MM.1S (cell line): ENCODE data around the gene EPHA2.
A peak's percentile ranks its signal among the peaks of the same experiment; 100 is the strongest.

Experiments
- DNase-seq: peaks from one replicate; pipeline ENCODE4 v3.0.0-alpha.2; 2015
- H2AFZ ChIP-seq: fragments of 300-600 bp; sonication (generic); 2 replicates; pipeline ENCODE4 v1.6.0; 2016; ENCODE audit warnings: antibody characterized with exemption, low read length
- H3F3A ChIP-seq: fragments of 300-600 bp; sonication (generic); 2 replicates; pipeline ENCODE4 v1.6.1; 2016; ENCODE audit warnings: mild to moderate bottlenecking, antibody characterized with exemption, low read length, moderate library complexity, mixed read lengths; ENCODE audit not compliant: insufficient read depth
- H3K27ac ChIP-seq: fragments of 300-600 bp; sonication (generic); 2 replicates; pipeline ENCODE4 v1.5.1; 2016; ENCODE audit warnings: mild to moderate bottlenecking, low read length
- H3K27me3 ChIP-seq: fragments of 300-600 bp; sonication (generic); replicated peaks from 2 replicates; pipeline ENCODE4 v1.6.0; 2016; ENCODE audit warnings: low read length; ENCODE audit not compliant: insufficient read depth
- H3K36me3 ChIP-seq: fragments of 300-600 bp; sonication (generic); replicated peaks from 2 replicates; pipeline ENCODE4 v1.6.1; 2016; ENCODE audit warnings: mild to moderate bottlenecking, low read length, mixed read lengths; ENCODE audit not compliant: insufficient read depth
- H3K4me1 ChIP-seq: fragments of 300-600 bp; sonication (generic); 2 replicates; pipeline ENCODE4 v1.6.1; 2016; ENCODE audit warnings: low read length, mixed read lengths
- H3K4me2 ChIP-seq: fragments of 300-600 bp; sonication (generic); 2 replicates; pipeline ENCODE4 v1.6.0; 2016; ENCODE audit warnings: low read depth, low read length
- H3K4me3 ChIP-seq: fragments of 300-600 bp; sonication (generic); 2 replicates; pipeline ENCODE4 v1.5.1; 2016; ENCODE audit warnings: low read length, mixed read lengths
- H3K79me2 ChIP-seq: fragments of 300-600 bp; sonication (generic); 2 replicates; pipeline ENCODE4 v1.6.1; 2016; ENCODE audit warnings: mixed run types, low read length, mixed read lengths
- H3K9ac ChIP-seq: fragments of 300-600 bp; sonication (generic); 2 replicates; pipeline ENCODE4 v1.6.1; 2016; ENCODE audit warnings: low read length, mixed read lengths
- H3K9me2 ChIP-seq: fragments of 300-600 bp; sonication (generic); replicated peaks from 2 replicates; pipeline ENCODE4 v1.6.1; 2016; ENCODE audit warnings: mild to moderate bottlenecking, low read length, mixed read lengths; ENCODE audit not compliant: insufficient read depth
- H3K9me3 ChIP-seq: fragments of 300-600 bp; sonication (generic); replicated peaks from 2 replicates; pipeline ENCODE4 v1.6.1; 2016; ENCODE audit warnings: mild to moderate bottlenecking, low read length, mixed read lengths; ENCODE audit not compliant: insufficient read depth
- H4K20me1 ChIP-seq: fragments of 300-600 bp; sonication (generic); 2 replicates; pipeline ENCODE4 v1.6.1; 2016; ENCODE audit warnings: mild to moderate bottlenecking, low read length, moderate library complexity, mixed read lengths; ENCODE audit not compliant: insufficient read depth
- CTCF ChIP-seq: fragments of 300-600 bp; sonication (generic); IDR thresholded peaks from 2 replicates; pipeline ENCODE4 v1.5.1; 2016; ENCODE audit warnings: antibody characterized with exemption, low read length, mixed read lengths
- EZH2 ChIP-seq: fragments of 300-600 bp; sonication (generic); optimal IDR thresholded peaks from 2 replicates; pipeline ENCODE3; 2017; ENCODE audit warnings: low read depth, mild to moderate bottlenecking, antibody characterized with exemption, low read length, mixed read lengths
- EZH2phosphoT487 ChIP-seq: fragments of 300-600 bp; sonication (generic); IDR thresholded peaks from 2 replicates; pipeline ENCODE4 v1.6.1; 2018; ENCODE audit warnings: antibody characterized with exemption, low read length

Gene EPHA2

GRCh38 chr1:16148329-16149092, 7.4 kb downstream of the EPHA2 start:
- Histone ChIP-seq H3K9me3 (no peaks in the 10 kb centered on the region), H3K27me3 (peaks cover 89% of the 10 kb centered on the region), H3K79me2 (no peaks in the 10 kb centered on the region), H2AFZ (no peak overlapping the region), H3K27ac (no peak overlapping the region), H3K4me3 (no peak overlapping the region), H4K20me1 (no peaks in the 10 kb centered on the region), H3K9me2 (no peaks in the 10 kb centered on the region), H3K36me3 (no peaks in the 10 kb centered on the region), H3K4me2 (no peak overlapping the region), H3K4me1 (no peaks in the 10 kb centered on the region), H3F3A (no peaks in the 10 kb centered on the region), H3K9ac (no peak overlapping the region)
- no peak for DNase-seq
- TF ChIP-seq EZH2 (no peak), CTCF (no peak), EZH2phosphoT487 (no peak)

GRCh38 chr1:16147156-16147926, 8.5 kb downstream of the EPHA2 start:
- H3K9me2 ChIP-seq = no peaks in the 10 kb centered on the region
- TF ChIP-seq EZH2phosphoT487 (no peak), EZH2 (no peak), CTCF (no peak)
- H3K9ac ChIP-seq = no peak overlapping the region
- H3F3A ChIP-seq = no peaks in the 10 kb centered on the region
- peaks cover 87% of the 10 kb centered on the region for H3K27me3 ChIP-seq
- no peaks in the 10 kb centered on the region for H4K20me1 ChIP-seq
- no peak overlapping the region for H3K4me2 ChIP-seq
- no peaks in the 10 kb centered on the region for H3K36me3 ChIP-seq
- H3K79me2 ChIP-seq = no peaks in the 10 kb centered on the region
- no peak overlapping the region for H3K27ac ChIP-seq
- no peak for DNase-seq
- no peaks in the 10 kb centered on the region for H3K9me3 ChIP-seq
- no peaks in the 10 kb centered on the region for H3K4me1 ChIP-seq
- no peak overlapping the region for H2AFZ ChIP-seq
- H3K4me3 ChIP-seq = no peak overlapping the region

- Histone ChIP-seq H3K27ac (no peak overlapping the region), H3K27me3 (peaks cover 90% of the 10 kb centered on the region), H4K20me1 (no peaks in the 10 kb centered on the region), H3K4me2 (0 out of 2 replicates have a peak overlapping the region, but pooled peaks have one; percentile 15), H3F3A (no peaks in the 10 kb centered on the region), H3K9me3 (no peaks in the 10 kb centered on the region), H3K36me3 (no peaks in the 10 kb centered on the region), H3K9ac (no peak overlapping the region), H3K79me2 (no peaks in the 10 kb centered on the region), H3K4me3 (no peak overlapping the region), H3K9me2 (no peaks in the 10 kb centered on the region), H3K4me1 (no peaks in the 10 kb centered on the region), H2AFZ (no peak overlapping the region)
- TF ChIP-seq EZH2 = no peak
- no peak for TF ChIP-seq CTCF
- no peak for TF ChIP-seq EZH2phosphoT487
- DNase-seq = no peak
Observed at GRCh38 chr1:16146279-16147155, 9.4 kb downstream of the EPHA2 start.
